Endometrial microvascular endothelial cells (primary cell): ENCODE measurements around the gene B3GNT5. TPM values are rescaled to one million over a fixed set of nuclear protein-coding genes. Genes with fewer than 3 reads are reported as not detected.

Experiments
- in situ Hi-C: cut with HindIII; loops from 2 replicates; pipeline ENCODE4 v1.10.0; 2017; ENCODE audit warnings: low sequenced_read_pairs, low pct_unique_long_range_greater_than_20kb; ENCODE audit errors: inconsistent ontology term
- total RNA-seq: library from RNA; depleted of rRNA; stranded (reverse); fragments of >200 nt; gene quantifications from one replicate; pipeline ENCODE4 v1.2.3, GENCODE V29; 2015; ENCODE audit errors: inconsistent ontology term

B3GNT5 gene
- 54.4 TPM for total RNA-seq

GRCh38 chr3:183252973-183253527 is at the start of gene B3GNT5:
B3GNT5 (plus strand) TSS chr3:183253253; CDS start chr3:183269799, 16,546 bp downstream.
- in situ Hi-C loops = no loop called here

- in situ Hi-C loops = no loop called here
Observed at GRCh38 chr3:183203670-183204069, 49.4 kb upstream of the B3GNT5 start.

GRCh38 chr3:183208260-183208659 is 44.8 kb upstream of the B3GNT5 start:
- in situ Hi-C loops = no loop called here

- in situ Hi-C loops = no loop called here
Observed at GRCh38 chr3:183208800-183209199, 44.3 kb upstream of the B3GNT5 start.

GRCh38 chr3:183210341-183210740 is 42.7 kb upstream of the B3GNT5 start:
- in situ Hi-C loops = no loop called here

GRCh38 chr3:183210862-183211341 is 42.2 kb upstream of the B3GNT5 start:
- in situ Hi-C loops = no loop called here

- in situ Hi-C loops = no loop called here
Observed at GRCh38 chr3:183211352-183211751, 41.7 kb upstream of the B3GNT5 start.

GRCh38 chr3:183212096-183212495 is 41.0 kb upstream of the B3GNT5 start:
- in situ Hi-C loops = no loop called here

- in situ Hi-C loops = no loop called here
Observed at GRCh38 chr3:183212565-183212964, 40.5 kb upstream of the B3GNT5 start.

- in situ Hi-C loops = no loop called here
Observed at GRCh38 chr3:183213415-183214276, 39.4 kb upstream of the B3GNT5 start.

- in situ Hi-C loops = no loop called here
Observed at GRCh38 chr3:183214277-183214612, 38.8 kb upstream of the B3GNT5 start.

- in situ Hi-C loops = no loop called here
Observed at GRCh38 chr3:183215591-183216202, 37.4 kb upstream of the B3GNT5 start.

- in situ Hi-C loops = no loop called here
Observed at GRCh38 chr3:183217548-183218332, 35.3 kb upstream of the B3GNT5 start.

- in situ Hi-C loops = no loop called here
Observed at GRCh38 chr3:183218826-183219225, 34.2 kb upstream of the B3GNT5 start.

GRCh38 chr3:183220828-183221227 is 32.2 kb upstream of the B3GNT5 start:
- in situ Hi-C loops = no loop called here

- in situ Hi-C loops = no loop called here
Observed at GRCh38 chr3:183222631-183223235, 30.3 kb upstream of the B3GNT5 start.

- in situ Hi-C loops = no loop called here
Observed at GRCh38 chr3:183224180-183224970, 28.7 kb upstream of the B3GNT5 start.

GRCh38 chr3:183226333-183226890 is 26.6 kb upstream of the B3GNT5 start:
- in situ Hi-C loops = no loop called here
